IMR-90 (cell line): ENCODE results near the gene PRPF6. TPM values are rescaled to one million over a fixed set of nuclear protein-coding genes. Genes with fewer than 3 reads are reported as not detected.

Source experiments
- CHD1 ChIP-seq: IDR thresholded peaks from 2 replicates; pipeline ENCODE4 v1.6.1; 2012; ENCODE audit warnings: low read depth, low read length, improper control_type of control experiment
- CTCF ChIP-seq: conservative IDR thresholded peaks from 2 replicates; pipeline ENCODE4 v1.5.1; 2012; ENCODE audit warnings: mild to moderate bottlenecking, low read depth, low read length, improper control_type of control experiment
- FOS ChIP-seq: fragments of 150-350 bp; IDR thresholded peaks from 2 replicates; pipeline ENCODE4 v1.6.1; 2016; ENCODE audit warnings: low read depth, low read length
- NFE2L2 ChIP-seq: fragments of 150-350 bp; IDR thresholded peaks from 2 replicates; pipeline ENCODE4 v1.6.1; 2016; ENCODE audit warnings: low read depth, mild to moderate bottlenecking, low read length
- RFX5 ChIP-seq: IDR thresholded peaks from 2 replicates; pipeline ENCODE4 v1.8.0; 2012; ENCODE audit warnings: low read depth, mild to moderate bottlenecking, low read length, moderate library complexity
- SMC3 ChIP-seq: fragments of 150-350 bp; IDR thresholded peaks from 2 replicates; pipeline ENCODE4 v1.6.1; 2016; ENCODE audit warnings: low read depth, mild to moderate bottlenecking, antibody characterized with exemption, low read length, moderate library complexity
- polyA plus RNA-seq, 3 experiments: library from polyadenylated mRNA; depleted of rRNA; stranded (reverse); fragments of >200 nt; gene quantifications; 2 replicates each; pipeline ENCODE4 v1.2.3, GENCODE V29; 2012; ENCODE audit warnings: low replicate concordance in 1 of 3
- total RNA-seq: library from RNA; depleted of rRNA; stranded (reverse); fragments of >200 nt; gene quantifications from 2 replicates; pipeline ENCODE4 v1.2.3, GENCODE V29; 2012

Gene PRPF6
- total and polyA plus RNA-seq, 2 of the 4 experiments (the other 2 are of a cell fraction): 43.5 to 71.3 TPM

- TF ChIP-seq SMC3: peak; percentile 43
- TF ChIP-seq CTCF: peak; percentile 77
- no peak for TF ChIP-seq NFE2L2
- TF ChIP-seq CHD1: no peak
- TF ChIP-seq RFX5: no peak
- TF ChIP-seq FOS: no peak
Measured at GRCh38 chr20:64057628-64058498, 76.9 kb downstream of the PRPF6 start (continued).
